ENCODE measurements around the gene CDC20B.
"Not testable (repeated sequence)": the region's sequence is repeated elsewhere in the genome, so short reads cannot be mapped to it uniquely, and the experiment has no call there.

GRCh38 chr5:55101148-55101547, 71.8 kb downstream of the CDC20B start:
- not testable (repeated sequence) for TF ChIP-seq CTCF (IDR thresholded peaks at IDR 0.05); EZH2phosphoT487 (IDR thresholded peaks at IDR 0.05; ENCODE audit: borderline replicate concordance, low read depth); GABPA (IDR thresholded peaks at IDR 0.05; ENCODE audit: low read depth); REST (IDR thresholded peaks at IDR 0.05; ENCODE audit: low read depth, low read length); YY1 (IDR thresholded peaks at IDR 0.05; ENCODE audit: low read depth); TAF1 (IDR thresholded peaks at IDR 0.05; ENCODE audit: borderline replicate concordance, low read depth, low read length); NFIC (IDR thresholded peaks at IDR 0.05; ENCODE audit: borderline replicate concordance); POLR2AphosphoS5 (IDR thresholded peaks at IDR 0.05; ENCODE audit: low read depth, low read length); SMC3 (IDR thresholded peaks at IDR 0.05; ENCODE audit: low read depth, low read length); NRF1 (IDR thresholded peaks at IDR 0.05; ENCODE audit: low read depth, low read length); EP300 (IDR thresholded peaks at IDR 0.05; ENCODE audit: borderline replicate concordance in 1 of 2, low read depth in 1 of 2, low read length in 1 of 2)
- TF ChIP-seq, protein P1, sequence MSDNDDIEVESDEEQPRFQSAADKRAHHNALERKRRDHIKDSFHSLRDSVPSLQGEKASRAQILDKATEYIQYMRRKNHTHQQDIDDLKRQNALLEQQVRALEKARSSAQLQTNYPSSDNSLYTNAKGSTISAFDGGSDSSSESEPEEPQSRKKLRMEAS (IDR thresholded peaks at IDR 0.05; ENCODE audit: low read depth) = not testable (repeated sequence)

All from SK-N-SH (cell line).